Stimulated activated naive CD4-positive, alpha-beta T cell (primary cell): ENCODE data around the gene CDKAL1.
"Not testable (repeated sequence)": the region's sequence is repeated elsewhere in the genome, so short reads cannot be mapped to it uniquely, and the experiment has no call there.

Source experiments
- DNase-seq, 6 experiments: peaks; one replicate each; lab custom pipeline; 2025; lab: John Stamatoyannopoulos, UW

The CDKAL1 gene

DNA sequence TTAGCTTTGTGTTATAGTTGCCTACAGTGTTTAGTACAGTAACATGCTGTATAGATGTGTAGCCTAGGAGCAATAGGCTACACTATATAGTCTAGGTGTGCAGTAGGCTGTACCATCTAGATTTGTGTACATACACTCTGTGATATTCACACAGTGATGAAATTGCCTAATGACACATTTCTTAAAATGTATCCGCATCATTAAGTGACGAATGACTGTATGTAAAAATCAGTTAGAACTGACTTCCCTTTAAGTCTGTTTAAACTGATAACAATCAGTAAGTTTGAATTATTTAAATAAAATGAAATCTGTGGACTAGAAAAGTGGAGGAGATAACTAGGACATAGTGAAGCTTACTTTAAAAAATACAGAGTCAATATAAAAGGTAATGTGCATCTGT is 176.1 kb downstream of the CDKAL1 start:
- no peak for DNase-seq

DNA sequence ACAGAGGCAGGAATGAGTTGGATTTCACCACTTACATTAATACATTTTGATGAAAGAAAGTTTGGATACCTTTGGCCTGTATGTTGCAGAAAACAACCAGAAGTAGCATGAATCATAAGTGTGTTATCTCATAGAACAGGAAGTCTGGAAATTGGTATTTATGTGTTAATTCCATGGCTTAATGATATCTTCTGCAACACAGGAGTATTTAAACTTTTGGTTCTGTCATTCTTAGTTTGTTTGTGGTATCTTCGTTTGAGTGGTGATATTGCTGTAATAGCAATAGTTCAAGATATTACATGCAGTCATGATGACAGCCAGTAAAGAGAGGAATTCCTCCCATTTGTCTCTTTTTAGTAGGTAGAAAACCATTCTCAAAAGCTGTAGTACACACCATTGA is 177.3 kb downstream of the CDKAL1 start:
- DNase-seq = no peak

DNA sequence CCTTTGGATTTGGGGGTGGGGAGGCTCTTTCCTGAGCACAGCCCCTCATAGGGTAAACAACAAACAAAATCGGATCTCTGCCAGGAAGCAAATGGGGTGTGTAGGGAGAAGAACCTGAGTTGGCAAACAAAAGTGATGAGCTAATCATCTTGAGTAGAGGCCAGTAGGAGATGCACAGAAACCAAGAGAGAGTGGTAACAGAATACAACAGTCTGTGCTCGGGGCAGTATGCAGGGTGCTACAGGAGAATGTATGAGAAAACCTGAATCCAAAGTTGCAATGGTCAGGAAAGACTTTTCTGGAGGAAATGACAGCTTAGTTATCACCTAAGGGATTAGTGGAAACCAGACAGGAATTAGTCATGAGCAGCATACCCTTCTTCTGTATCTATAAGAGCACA is 177.8 kb downstream of the CDKAL1 start:
- no peak for DNase-seq

DNA sequence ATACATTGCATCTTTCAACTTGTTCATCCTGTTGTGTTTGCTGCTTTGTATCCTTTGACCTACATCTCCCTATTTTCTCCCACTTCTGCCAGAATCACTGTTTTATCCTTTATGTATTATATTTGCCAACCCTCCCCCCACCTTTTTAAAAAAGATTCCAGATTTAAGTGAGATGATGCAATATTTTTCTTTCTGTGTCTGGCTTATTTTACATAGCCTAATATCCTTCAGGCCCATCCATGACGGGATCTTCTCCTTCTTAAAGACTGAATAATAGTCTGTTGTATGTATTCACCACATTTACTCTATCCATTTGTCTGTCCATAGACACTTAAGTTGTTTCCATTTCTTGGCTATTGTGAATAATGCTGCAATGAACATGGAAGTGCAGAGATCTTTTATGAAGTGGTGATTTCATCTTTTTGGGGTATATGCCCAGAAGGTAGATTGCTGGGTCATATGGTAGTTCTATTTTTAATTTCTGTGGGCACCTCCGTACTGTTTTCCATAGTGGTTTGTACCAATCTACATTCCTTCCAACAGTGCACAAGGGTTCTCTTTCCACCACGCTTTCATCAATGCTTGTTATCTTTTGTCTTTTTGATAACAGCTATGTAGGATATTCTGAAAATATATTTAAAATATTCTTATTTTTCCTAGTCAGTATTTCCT is 181.0 kb downstream of the CDKAL1 start:
- DNase-seq = no peak

DNA sequence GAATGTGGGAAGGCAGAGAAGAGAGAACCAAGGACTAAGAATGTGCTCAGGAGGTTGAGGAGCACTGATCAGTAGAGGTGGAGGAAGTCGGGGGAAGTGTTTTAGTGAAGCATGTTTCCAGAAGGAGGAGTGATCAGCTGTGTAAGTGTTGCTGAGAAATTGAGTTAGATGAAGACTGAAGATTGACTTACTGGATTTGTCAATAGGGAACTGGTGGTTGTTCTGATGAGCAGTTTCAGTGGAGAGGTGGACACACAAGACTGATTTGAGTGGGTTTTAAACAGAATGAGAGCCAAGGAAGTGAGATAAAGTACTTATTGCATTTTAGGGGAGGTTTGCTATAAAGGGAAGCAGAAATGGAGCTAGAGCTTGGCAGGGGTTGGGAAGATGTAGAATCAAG is 182.6 kb downstream of the CDKAL1 start:
- no peak for DNase-seq

DNA sequence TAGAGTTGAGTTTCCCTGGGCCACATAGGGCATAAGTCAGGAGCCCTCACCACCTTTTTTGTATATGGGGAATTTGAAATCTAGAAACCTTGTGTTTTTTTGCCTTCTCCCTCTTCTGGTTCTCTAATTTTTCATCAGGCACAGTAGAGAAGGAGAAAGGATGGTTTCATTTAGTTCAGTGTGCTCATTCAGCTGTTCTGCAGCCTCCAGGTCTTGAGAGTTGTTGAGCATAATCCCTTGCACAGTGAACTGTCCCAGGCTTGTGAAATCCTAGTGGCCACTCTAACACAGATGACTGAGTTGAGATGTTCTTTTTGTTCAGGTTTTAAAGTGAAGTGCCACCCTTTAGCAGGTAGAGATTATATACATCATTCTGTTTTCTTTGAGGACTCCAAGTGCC is 183.5 kb downstream of the CDKAL1 start:
- DNase-seq = no peak

DNA sequence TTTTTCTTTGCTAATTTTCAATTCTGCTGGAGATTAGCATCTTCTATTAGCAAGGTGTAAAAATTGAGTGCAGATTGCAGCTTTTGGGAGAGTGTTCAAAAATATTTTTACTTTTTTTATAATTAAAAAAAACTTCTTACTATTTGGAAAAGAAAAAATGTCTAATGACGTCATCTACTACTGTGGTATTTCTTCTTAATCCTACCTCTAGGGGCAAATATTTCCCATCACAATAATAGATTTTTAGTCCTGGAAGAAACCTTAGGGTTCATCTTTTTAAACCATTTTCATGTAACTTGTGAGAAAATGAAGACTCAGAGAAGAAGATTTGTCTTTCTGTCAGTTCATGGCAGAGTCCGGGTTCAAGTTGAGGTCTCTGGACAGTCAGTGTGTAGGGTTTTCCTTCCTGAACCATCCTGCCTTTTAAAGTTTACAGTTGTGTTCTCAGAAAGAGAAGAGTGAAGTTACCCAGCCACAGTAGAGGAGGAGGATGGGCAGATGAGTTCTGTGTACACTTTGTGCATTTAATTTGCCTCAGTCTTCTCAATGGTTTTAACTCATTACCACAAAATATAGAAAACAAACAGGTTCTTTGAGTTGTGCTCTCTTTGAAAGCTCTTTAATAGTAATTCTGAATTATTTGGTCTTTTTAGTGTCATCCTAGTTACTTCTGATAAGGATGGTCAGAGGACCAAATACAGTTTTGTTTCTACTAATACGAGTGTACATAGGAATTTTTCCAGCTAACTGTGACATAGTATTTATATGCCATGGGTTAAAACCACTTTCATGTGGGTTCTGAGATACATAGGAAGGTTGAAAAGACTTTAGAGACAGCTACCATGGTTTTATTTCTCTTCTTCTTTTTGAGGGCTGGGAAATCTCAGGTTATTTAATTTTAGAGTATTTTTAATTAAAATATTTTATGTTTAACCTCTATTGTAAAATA is 184.7 kb downstream of the CDKAL1 start:
- no peak for DNase-seq

DNA sequence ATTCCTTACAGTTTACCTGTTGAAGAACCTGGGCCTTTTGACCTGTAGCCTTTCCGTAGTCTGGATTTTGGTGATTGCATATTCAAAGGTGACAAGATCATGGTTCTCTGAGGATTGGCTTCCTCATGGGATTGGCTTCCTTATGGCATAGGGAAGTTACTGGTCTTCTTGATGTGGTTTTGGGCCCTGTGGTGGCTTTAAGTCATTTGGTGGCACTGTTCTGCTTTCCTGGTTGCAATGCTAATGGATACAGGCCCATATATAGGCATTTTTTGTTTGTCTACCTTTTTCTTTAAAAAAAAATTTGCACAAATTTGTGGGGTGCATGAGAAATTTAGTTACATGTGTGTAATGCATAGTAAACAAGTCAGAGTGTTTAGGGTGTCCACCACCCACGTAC is 185.7 kb downstream of the CDKAL1 start:
- DNase-seq = no peak

DNA sequence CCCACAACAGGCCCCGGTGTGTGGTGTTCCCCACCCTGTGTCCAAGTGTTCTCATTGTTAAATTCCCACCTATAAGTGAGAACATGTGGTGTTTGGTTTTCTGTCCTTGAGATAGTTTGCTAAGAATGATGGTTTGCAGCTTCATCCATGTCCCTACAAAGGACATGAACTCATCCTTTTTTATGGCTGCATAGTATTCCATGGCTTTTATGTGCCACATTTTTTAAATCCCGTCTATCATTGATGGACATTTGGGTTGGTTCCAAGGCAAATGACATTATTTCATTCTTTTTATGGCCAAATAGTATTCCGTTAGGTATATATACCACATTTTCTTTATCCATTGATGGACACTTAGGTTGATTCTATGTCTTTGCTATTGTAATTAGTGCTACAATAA is 186.9 kb downstream of the CDKAL1 start:
- DNase-seq = not testable (repeated sequence)

DNA sequence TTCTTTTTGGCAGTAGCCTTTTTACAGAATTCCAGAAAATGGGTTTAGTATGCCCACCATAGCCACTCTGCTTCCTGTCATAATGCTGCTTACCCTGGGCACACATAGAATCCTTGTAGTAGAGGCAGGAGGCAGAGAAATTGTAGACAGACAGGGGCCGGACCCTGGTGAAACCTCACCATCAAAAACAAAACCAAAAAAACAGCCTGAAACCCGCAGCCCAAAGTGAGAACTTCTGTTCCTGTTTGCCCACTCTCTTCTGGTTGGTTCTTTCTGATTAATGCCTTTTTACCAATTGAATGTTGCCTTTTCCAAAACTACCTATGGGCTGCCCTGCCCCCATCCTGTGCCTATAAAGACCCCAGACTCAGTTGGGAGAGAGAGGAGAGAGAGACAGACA is 188.2 kb downstream of the CDKAL1 start:
- no peak for DNase-seq

DNA sequence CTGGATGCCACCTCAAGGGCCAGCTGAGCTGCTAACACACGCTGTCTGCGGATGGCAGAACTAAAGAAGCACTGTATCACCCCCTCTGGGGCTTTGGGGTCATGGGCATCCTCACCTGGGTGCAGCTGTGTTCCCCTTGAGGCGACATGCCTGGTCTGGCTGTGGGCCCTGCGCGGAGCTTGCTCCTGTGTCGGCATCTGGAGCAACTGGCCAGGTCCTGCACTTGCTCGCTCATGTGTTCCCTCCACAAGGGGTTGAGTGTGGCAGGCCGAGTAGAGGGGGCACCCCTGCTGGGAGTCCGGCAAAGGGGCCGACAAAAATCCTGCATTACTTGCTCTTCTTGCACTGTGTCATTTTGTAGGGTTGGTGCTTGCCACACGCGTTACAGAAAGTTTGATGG is 189.0 kb downstream of the CDKAL1 start:
- DNase-seq = no peak

DNA sequence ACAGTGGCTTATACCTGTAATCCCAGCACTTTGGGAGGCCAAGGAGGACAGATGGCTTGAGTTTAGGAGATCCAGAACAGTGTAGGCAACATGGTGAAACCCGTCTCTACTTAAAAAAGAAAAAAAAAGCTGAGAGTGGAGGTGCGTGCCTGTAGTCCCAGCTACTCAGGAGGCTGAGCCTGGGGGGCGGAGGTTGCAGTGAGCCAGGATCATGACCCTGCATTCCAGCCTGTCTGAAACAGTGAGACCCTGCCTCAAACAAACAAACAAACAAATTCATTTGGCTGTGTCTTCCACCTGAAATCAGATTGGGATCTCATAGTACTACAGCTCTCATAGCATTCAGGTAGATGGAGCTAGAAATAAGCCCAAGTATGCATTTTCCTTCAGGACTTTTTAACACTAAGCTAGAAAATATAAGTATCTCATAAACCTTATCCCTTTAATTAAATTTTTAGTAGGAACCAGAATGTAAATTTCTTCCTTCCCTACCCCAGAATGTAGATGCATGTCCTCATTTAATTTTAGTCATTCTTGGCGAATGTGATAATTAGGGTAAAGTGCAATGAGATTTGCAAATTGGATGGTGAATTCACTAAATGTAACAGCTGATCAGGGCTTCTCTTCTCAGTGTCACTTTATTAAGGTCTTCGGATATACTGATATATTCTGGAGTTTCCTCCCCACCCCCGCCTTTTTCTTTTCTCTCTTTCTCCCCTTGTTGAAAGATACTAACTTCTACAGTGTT is 190.4 kb downstream of the CDKAL1 start:
- no peak for DNase-seq

DNA sequence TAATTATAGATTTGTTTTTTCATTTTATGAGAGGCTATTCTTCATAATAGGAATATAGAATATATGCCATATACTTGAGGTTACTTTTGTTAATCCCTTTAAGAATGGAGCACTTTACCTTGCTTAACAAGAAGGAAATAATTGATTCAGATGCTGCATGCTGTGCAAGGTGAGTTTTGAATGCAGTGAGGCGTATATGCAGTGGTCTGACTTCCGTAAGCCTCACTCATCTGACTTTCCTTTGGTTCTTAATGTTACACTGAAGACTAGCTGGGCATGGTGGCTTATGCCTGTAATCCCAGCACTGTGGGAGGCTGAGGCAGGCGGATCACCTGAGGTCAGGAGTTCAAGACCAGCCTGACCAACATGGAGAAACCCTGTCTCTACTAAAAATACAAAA is 191.0 kb downstream of the CDKAL1 start:
- not testable (repeated sequence) for DNase-seq

DNA sequence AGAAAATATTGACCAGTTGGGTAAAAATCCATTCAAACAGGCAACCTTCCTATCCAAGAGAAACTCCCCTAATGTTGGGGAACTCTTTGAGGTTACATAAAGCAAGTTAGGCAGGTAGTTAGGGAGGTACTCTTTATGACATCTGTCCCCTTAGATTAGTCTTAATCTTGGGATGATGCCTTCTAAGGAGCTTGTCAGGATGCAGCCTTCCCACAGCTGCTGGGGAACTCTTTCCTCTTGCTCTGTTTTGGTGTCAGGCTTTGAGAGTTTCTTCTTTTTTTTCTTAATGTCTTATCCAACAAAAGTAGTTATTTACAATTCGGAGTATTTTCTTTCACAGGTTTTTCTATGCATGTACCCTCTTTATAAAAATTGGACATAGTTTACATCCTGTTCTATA is 194.8 kb downstream of the CDKAL1 start:
- DNase-seq = no peak

DNA sequence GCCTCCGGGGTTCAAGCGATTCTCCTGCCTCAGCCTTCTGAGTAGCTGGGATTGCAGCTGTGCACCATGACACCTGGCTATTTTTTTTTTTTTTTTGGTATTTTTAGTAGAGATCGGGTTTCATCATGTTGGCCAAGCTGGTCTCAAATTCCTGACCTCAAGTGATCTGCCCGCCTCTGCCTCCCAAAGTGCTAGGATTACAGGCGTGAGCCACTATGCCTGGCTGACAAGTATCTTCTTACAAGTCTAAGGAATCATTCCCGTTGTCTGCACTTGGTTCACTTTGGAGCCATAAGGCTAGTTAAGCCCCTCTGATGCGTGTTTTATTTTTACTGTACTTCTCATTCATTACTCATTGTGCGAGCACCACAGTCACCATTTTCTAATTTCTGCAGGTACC is 198.1 kb downstream of the CDKAL1 start:
- DNase-seq = not testable (repeated sequence)

DNA sequence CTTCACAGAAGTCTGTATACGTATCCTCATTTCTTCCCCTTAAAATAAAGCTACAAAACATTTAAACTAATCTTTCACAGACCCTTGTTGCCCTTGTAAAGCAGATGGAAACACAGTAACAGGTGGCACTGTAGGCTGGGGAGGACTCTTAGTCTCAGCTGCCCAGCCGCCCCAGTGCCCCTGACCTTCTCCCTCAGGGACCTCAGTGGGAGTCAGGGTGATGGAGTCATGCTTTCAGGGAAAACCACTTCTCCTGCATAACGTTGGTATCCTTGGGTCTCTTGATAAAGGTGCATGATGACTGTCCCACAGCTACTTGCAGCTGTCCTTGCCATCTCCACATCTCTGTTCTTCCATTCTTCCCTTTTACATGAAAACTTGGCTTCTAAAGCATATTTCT is 198.6 kb downstream of the CDKAL1 start:
- DNase-seq = no peak

DNA sequence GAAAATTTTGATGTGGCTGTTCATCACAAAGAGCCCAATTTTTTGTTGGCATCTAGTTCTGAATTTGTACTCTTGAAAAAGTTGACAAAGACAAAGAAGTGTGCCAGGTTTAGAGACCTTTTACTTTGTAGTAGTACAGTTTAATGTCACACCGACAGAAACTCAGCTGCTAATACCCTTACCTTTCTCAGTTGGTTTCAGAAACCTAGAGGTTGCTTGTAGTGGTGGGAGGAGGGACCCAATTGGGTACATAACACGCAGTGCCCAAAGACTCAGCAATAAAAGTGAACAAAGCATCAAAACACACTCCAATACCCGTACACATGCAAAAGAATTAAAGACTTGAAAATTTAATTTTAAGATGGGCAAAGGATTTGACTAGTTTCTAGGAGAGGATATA is 203.7 kb downstream of the CDKAL1 start:
- no peak for DNase-seq

DNA sequence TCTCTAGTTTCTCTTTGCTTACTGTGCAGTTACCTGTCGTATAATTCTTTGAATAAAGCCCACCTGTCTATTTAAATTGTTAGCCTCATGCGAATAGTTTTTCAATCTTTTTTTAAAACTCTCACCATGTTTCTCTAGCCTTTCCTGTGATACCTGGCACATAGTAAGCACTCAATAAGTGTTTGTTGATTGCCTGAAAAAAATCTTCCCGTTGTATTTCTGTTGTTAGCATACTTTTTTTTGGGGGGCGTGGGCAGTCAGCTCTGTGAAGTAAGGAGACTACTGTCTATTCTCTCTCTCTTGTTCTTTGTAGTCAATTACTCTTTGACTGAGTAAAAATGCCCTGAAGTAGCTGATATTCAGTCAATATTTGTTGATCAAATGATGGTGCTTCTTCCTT is 205.8 kb downstream of the CDKAL1 start:
- no peak for DNase-seq

DNA sequence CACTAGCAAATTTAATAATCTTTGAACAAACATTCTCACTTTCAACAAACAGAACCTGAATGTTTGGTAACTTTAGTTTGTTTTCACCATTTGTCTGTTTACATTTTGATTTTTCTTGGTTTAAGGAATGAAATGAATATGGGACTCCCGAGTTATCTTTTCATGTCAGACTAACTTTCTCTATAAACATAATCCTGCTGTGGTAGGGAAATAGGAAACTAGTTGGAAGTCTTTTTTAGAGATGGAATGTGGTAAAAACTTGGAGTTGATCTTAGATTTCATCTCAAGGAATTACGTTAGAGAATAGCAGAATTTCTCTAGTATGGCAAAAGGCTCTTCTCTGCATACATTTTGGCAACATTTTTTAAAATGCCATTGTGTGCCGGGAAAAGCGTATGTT is 206.5 kb downstream of the CDKAL1 start:
- no peak for DNase-seq

DNA sequence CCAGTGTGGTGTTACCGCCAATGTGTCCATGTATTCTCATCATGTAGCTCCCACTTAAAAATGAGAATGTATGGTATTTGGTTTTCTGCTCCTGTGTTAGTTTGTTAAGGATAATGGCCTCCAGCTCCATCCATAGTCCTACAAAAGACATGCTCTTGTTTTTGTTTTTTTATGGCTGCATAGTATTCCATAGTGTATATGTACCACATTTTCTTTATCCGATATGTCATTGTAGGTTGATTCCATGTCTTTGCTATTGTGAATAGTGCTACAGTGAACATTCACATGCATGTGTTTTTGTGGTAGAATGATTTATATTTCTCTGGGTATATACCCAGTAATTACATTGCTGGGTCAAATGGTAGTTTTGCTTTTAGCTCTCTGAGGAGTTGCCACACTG is 207.2 kb downstream of the CDKAL1 start:
- no peak for DNase-seq

DNA sequence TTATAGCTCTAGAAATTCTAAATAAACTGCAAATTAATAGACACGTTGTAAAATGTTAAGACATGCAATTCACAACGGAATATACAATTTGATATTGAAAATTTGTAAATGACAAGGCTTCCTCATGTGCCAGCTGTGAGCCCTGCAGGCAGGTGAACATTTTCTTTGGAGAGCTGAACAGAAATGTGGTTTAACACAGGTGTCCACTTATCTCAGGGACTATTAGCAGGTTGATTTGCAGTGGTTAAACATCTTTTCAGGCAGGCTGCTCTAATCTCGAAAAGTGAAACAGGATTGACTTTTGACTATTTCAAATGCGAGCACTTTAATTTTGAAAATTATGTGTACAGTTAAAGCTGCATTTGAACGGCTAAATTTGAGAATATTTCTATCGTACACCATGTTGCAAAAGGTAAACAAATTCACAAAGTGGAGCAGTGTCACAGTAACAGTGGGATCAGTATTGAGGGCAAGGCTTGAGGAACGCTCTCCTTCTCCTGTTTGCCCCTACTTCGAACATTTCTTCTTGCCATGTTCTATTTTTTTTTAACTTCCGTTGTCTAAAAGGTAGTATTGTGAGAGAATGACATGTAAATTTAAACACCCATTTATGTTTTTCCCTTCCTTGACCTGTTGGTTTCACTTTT is 210.8 kb downstream of the CDKAL1 start:
- no peak for DNase-seq

DNA sequence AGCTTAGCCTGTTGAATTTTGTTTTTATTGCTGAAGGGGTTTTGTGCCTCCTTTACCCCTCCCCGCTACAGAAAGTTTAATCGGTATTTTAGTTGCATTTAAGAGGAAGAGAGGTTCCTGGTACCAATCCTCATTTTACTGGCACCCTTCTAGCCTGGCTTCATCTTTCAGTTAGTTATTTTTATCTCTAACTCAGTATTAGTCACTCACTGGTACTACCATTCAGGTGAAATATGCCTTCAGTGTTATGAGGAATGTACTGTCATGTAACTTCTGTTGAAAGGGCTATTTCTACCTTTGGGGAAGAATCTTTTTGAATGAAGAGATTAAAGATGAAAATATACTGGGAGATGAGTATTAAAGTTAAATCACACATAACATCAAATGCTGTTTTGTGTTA is 211.8 kb downstream of the CDKAL1 start:
- no peak for DNase-seq
